Neural progenitor cell (in vitro differentiated cells): ENCODE data around the gene STAT4.

ENCODE experiments used
- EZH2 ChIP-seq: fragments of 200-600 bp; sonication (generic); IDR thresholded peaks from 2 replicates; pipeline ENCODE4 v1.6.1; 2017; ENCODE audit warnings: antibody characterized with exemption, mild to moderate bottlenecking, moderate library complexity
- EZH2phosphoT487 ChIP-seq: fragments of 200-600 bp; sonication (generic); IDR thresholded peaks from 2 replicates; pipeline ENCODE4 v1.6.1; 2017; ENCODE audit warnings: antibody characterized with exemption
- TF ChIP-seq, protein P1 (sequence below): fragments of 200-600 bp; sonication (generic); IDR thresholded peaks from 2 replicates; pipeline ENCODE4 v1.5.1; 2017; ENCODE audit warnings: antibody characterized with exemption, mild to moderate bottlenecking

DNA sequence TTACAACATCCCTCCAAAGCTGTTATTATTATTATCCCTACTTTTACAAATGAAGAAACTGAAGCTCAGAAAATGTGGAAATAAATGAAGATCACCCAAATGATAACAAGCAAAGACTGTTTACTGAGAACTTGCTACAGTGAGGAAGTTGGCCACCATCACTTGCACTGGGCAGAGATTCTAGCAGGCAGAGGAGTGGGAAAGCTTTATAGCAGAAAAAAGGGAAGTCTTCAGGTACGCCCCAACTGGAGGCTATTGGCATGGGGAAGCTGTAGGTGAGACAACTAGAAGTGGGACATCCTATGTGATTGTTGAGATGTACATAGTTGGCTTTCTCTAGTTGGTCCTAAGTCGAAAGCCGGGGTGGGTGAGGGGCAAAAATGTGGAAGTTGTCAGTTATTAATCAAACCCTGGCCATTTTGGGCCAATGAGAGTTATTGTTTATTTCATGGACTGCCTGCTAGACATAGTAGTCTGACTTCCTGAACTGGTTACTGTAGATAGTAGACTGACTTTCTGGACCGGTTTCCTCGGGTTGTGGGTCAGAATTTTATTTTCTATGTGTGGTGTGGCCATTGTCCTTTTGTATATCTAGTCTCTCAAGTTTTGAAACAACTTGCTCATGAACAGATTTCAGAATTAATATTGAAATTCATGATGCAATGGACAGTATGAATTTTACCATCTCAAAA is 40.2 kb upstream of the STAT4 start:
- TF ChIP-seq, protein P1, sequence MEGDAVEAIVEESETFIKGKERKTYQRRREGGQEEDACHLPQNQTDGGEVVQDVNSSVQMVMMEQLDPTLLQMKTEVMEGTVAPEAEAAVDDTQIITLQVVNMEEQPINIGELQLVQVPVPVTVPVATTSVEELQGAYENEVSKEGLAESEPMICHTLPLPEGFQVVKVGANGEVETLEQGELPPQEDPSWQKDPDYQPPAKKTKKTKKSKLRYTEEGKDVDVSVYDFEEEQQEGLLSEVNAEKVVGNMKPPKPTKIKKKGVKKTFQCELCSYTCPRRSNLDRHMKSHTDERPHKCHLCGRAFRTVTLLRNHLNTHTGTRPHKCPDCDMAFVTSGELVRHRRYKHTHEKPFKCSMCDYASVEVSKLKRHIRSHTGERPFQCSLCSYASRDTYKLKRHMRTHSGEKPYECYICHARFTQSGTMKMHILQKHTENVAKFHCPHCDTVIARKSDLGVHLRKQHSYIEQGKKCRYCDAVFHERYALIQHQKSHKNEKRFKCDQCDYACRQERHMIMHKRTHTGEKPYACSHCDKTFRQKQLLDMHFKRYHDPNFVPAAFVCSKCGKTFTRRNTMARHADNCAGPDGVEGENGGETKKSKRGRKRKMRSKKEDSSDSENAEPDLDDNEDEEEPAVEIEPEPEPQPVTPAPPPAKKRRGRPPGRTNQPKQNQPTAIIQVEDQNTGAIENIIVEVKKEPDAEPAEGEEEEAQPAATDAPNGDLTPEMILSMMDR, result no peak
- TF ChIP-seq EZH2phosphoT487 (no peak), EZH2 (no peak)
